HEK293 (cell line): Measurements from ENCODE around the gene SPTLC1.
"Not testable (repeated sequence)": the region's sequence is repeated elsewhere in the genome, so short reads cannot be mapped to it uniquely, and the experiment has no call there.

Experiments used
- CTCF ChIA-PET: fragments of 350-600 bp; formaldehyde crosslinking; extraction: SDS; loops from one replicate; lab custom pipeline; 2021; ENCODE audit warnings: antibody characterized with exemption; lab: Yijun Ruan, JAX
- POLR2A ChIA-PET: fragments of 300-600 bp; formaldehyde crosslinking; extraction: SDS; loops from one replicate; lab custom pipeline; 2020; ENCODE audit warnings: antibody characterized with exemption, inconsistent platforms; lab: Yijun Ruan, JAX
- H3K27ac ChIP-seq: fragments of 200-500 bp; sonication (Bioruptor generic); 2 replicates; pipeline ENCODE4 v1.5.1; 2014; ENCODE audit warnings: low read depth, low read length, control low read depth, inconsistent platforms; ENCODE audit errors: extremely low read depth
- H3K36me3 ChIP-seq, 2 experiments: fragments of 200-500 bp in 1 of 2; sonication (Bioruptor generic) in 1 of 2; 1 replicate in 1 of 2; 2 replicates in 1 of 2; pipeline ENCODE4 v1.5.1; 2014 to 2017; ENCODE audit warnings: inconsistent platforms in 2 of 2, low read length in 2 of 2; ENCODE audit not compliant: control insufficient read depth in 2 of 2, insufficient read depth in 1 of 2
- H3K4me1 ChIP-seq: fragments of 200-500 bp; sonication (Bioruptor generic); 2 replicates; pipeline ENCODE4 v1.5.1; 2014; ENCODE audit warnings: mild to moderate bottlenecking, low read length, inconsistent platforms; ENCODE audit not compliant: control insufficient read depth, insufficient read depth
- H3K4me3 ChIP-seq: 2 replicates; pipeline ENCODE4 v1.5.1; 2011; ENCODE audit warnings: low read depth, mild to moderate bottlenecking, control low read depth, low read length, moderate library complexity
- H3K9me3 ChIP-seq: fragments of 200-500 bp; sonication (Bioruptor generic); 2 replicates; pipeline ENCODE4 v1.5.1; 2014; ENCODE audit warnings: low read depth, low read length, inconsistent platforms; ENCODE audit not compliant: control insufficient read depth, insufficient read depth
- HOXD13 ChIP-seq: sonication (generic); formaldehyde crosslinking; IDR thresholded peaks from 2 replicates; pipeline ENCODE4 v1.8.0; 2022; ENCODE audit warnings: missing genetic modification reagents, borderline replicate concordance
- KLF17 ChIP-seq: fragments of 450-650 bp; formaldehyde crosslinking; IDR thresholded peaks from 2 replicates; pipeline ENCODE4 v1.5.1; 2016; ENCODE audit warnings: missing biosample characterization, missing genetic modification characterization
- KLF8 ChIP-seq: fragments of 450-650 bp; formaldehyde crosslinking; IDR thresholded peaks from 2 replicates; pipeline ENCODE4 v1.5.1; 2016; ENCODE audit warnings: missing biosample characterization, missing genetic modification characterization
- PRDM1 ChIP-seq: fragments of 450-650 bp; formaldehyde crosslinking; IDR thresholded peaks from 2 replicates; pipeline ENCODE4; 2016; ENCODE audit warnings: missing biosample characterization, missing genetic modification characterization
- SP3 ChIP-seq: fragments of 450-650 bp; formaldehyde crosslinking; IDR thresholded peaks from 2 replicates; pipeline ENCODE4 v1.5.1; 2016; ENCODE audit warnings: missing biosample characterization, missing genetic modification characterization
- ZBTB10 ChIP-seq: fragments of 450-650 bp; formaldehyde crosslinking; IDR thresholded peaks from 2 replicates; pipeline ENCODE4 v1.5.1; 2016; ENCODE audit warnings: missing biosample characterization, missing genetic modification characterization
- ZNF112 ChIP-seq: fragments of 450-650 bp; formaldehyde crosslinking; IDR thresholded peaks from 2 replicates; pipeline ENCODE4 v1.5.0; 2017; ENCODE audit warnings: missing biosample characterization, missing genetic modification characterization
- ZNF148 ChIP-seq: fragments of 450-650 bp; formaldehyde crosslinking; IDR thresholded peaks from 2 replicates; pipeline ENCODE4 v1.5.0; 2017; ENCODE audit warnings: missing biosample characterization, missing genetic modification characterization, borderline replicate concordance
- ZNF202 ChIP-seq: fragments of 450-650 bp; formaldehyde crosslinking; IDR thresholded peaks from 2 replicates; pipeline ENCODE4 v1.5.1; 2016; ENCODE audit warnings: missing biosample characterization, missing genetic modification characterization, borderline replicate concordance
- ZNF221 ChIP-seq: fragments of 450-650 bp; formaldehyde crosslinking; IDR thresholded peaks from 2 replicates; pipeline ENCODE4 v1.5.1; 2017; ENCODE audit warnings: missing biosample characterization, missing genetic modification characterization, borderline replicate concordance
- ZNF24 ChIP-seq: fragments of 450-650 bp; formaldehyde crosslinking; IDR thresholded peaks from 2 replicates; pipeline ENCODE4 v1.5.1; 2016; ENCODE audit warnings: missing biosample characterization, missing genetic modification characterization
- ZNF311 ChIP-seq: fragments of 450-650 bp; formaldehyde crosslinking; IDR thresholded peaks from 2 replicates; pipeline ENCODE4 v1.5.1; 2017; ENCODE audit warnings: missing biosample characterization, missing genetic modification characterization, borderline replicate concordance
- ZNF335 ChIP-seq: fragments of 450-650 bp; formaldehyde crosslinking; conservative IDR thresholded peaks from 2 replicates; pipeline ENCODE4 v1.5.1; 2016; ENCODE audit warnings: missing biosample characterization, missing genetic modification characterization
- ZNF366 ChIP-seq: fragments of 450-650 bp; formaldehyde crosslinking; conservative IDR thresholded peaks from 2 replicates; pipeline ENCODE4 v1.5.1; 2016; ENCODE audit warnings: missing biosample characterization, missing genetic modification characterization
- ZNF521 ChIP-seq: fragments of 450-650 bp; formaldehyde crosslinking; IDR thresholded peaks from 2 replicates; pipeline ENCODE4 v1.5.1; 2017; ENCODE audit warnings: missing biosample characterization, mild to moderate bottlenecking, missing genetic modification characterization
- ZNF596 ChIP-seq: fragments of 450-650 bp; IDR thresholded peaks from 2 replicates; pipeline ENCODE4 v1.5.0; 2018; ENCODE audit warnings: missing biosample characterization, mild to moderate bottlenecking, missing genetic modification characterization, moderate library complexity
- ZNF621 ChIP-seq: fragments of 450-650 bp; formaldehyde crosslinking; IDR thresholded peaks from 2 replicates; pipeline ENCODE4 v1.5.1; 2017; ENCODE audit warnings: missing biosample characterization, missing genetic modification characterization
- ZNF645 ChIP-seq: fragments of 450-650 bp; formaldehyde crosslinking; IDR thresholded peaks from 2 replicates; pipeline ENCODE4; 2016; ENCODE audit warnings: missing biosample characterization, missing genetic modification characterization
- ZNF701 ChIP-seq: fragments of 450-650 bp; formaldehyde crosslinking; IDR thresholded peaks from 2 replicates; pipeline ENCODE4 v1.5.1; 2016; ENCODE audit warnings: missing biosample characterization, missing genetic modification characterization

SPTLC1 gene

GRCh38 chr9:92019658-92020057 is 95.6 kb downstream of the SPTLC1 start:
- Histone ChIP-seq H3K36me3 (no peaks in the 10 kb centered on the region), H3K27ac (no peak overlapping the region), H3K4me1 (no peaks in the 10 kb centered on the region)
- POLR2A ChIA-PET, result no interaction called here
- TF ChIP-seq ZNF521, result no peak
- no peak for TF ChIP-seq HOXD13 (CRISPR knock-in tag)
- TF ChIP-seq, all 188 proteins: peak for 0
- Histone ChIP-seq H3K9me3 (no peaks in the 10 kb centered on the region), H3K4me3 (no peak overlapping the region)
- CTCF ChIA-PET, result interaction anchor here (0.6 kb wide), 1 partner anchor 31 kb away, joined by 3 read pairs; no protein-coding TSS in a partner anchor

GRCh38 chr9:92010705-92011536 is 104.3 kb downstream of the SPTLC1 start:
- Histone ChIP-seq H3K4me1 (no peaks in the 10 kb centered on the region), H3K4me3 (no peak overlapping the region), H3K9me3 (no peaks in the 10 kb centered on the region), H3K36me3 (no peaks in the 10 kb centered on the region)
- ChIA-PET CTCF (interaction anchor here (0.6 kb wide), 1 partner anchor 269 kb away, joined by 6 read pairs; no protein-coding TSS in a partner anchor), POLR2A (no interaction called here)
- TF ChIP-seq KLF17 (tag by site-specific recombination), result no peak
- no peak for TF ChIP-seq ZNF645
- no peak for TF ChIP-seq ZNF202
- TF ChIP-seq ZNF221 (tag by site-specific recombination), result no peak
- TF ChIP-seq ZNF366, result no peak
- TF ChIP-seq ZNF311 (tag by site-specific recombination), result no peak
- TF ChIP-seq ZNF596 (tag by site-specific recombination), result no peak
- TF ChIP-seq KLF8 (tag by site-specific recombination), result no peak
- TF ChIP-seq, all 188 proteins: peak for 0
- no peak overlapping the region for H3K27ac ChIP-seq

GRCh38 chr9:92010253-92010652 is 105.0 kb downstream of the SPTLC1 start:
- peak; percentile 30; the same call in 1 of the 2 replicates for TF ChIP-seq PRDM1 (tag by site-specific recombination)
- H3K4me3 ChIP-seq, H3K27ac ChIP-seq, POLR2A ChIA-PET, H3K36me3 ChIP-seq, H3K9me3 ChIP-seq, H3K4me1 ChIP-seq: not testable (repeated sequence)
- CTCF ChIA-PET, result interaction anchor here (0.6 kb wide), 1 partner anchor 268 kb away, joined by 6 read pairs; no protein-coding TSS in a partner anchor

- ChIA-PET POLR2A (no interaction called here), CTCF (interaction anchor here (1.3 kb wide), 1 partner anchor 29 kb away, joined by 5 read pairs; no protein-coding TSS in a partner anchor)
- no peaks in the 10 kb centered on the region for H3K36me3 ChIP-seq
- no peaks in the 10 kb centered on the region for H3K4me1 ChIP-seq
- no peak overlapping the region for H3K27ac ChIP-seq
- no peak overlapping the region for H3K4me3 ChIP-seq
- TF ChIP-seq ZNF621 (tag by site-specific recombination) (no peak), ZNF701 (tag by site-specific recombination) (no peak), ZNF112 (tag by site-specific recombination) (no peak), ZNF24 (no peak), SP3 (tag by site-specific recombination) (no peak), ZNF148 (tag by site-specific recombination) (no peak), ZNF335 (no peak), ZBTB10 (tag by site-specific recombination) (no peak)
- H3K9me3 ChIP-seq, result no peaks in the 10 kb centered on the region
Observed at GRCh38 chr9:92008041-92008440, 107.2 kb downstream of the SPTLC1 start.
